ENCODE results near the gene MIER2.
"Not testable (repeated sequence)": the region's sequence is repeated elsewhere in the genome, so short reads cannot be mapped to it uniquely, and the experiment has no call there.

The MIER2 gene

GRCh38 chr19:271856-272255 is 72.7 kb downstream of the MIER2 start:
- H3K27ac ChIP-seq = no peak overlapping the region
- DNase-seq (ENCODE audit: low read depth, low spot score) = no peak

DNA sequence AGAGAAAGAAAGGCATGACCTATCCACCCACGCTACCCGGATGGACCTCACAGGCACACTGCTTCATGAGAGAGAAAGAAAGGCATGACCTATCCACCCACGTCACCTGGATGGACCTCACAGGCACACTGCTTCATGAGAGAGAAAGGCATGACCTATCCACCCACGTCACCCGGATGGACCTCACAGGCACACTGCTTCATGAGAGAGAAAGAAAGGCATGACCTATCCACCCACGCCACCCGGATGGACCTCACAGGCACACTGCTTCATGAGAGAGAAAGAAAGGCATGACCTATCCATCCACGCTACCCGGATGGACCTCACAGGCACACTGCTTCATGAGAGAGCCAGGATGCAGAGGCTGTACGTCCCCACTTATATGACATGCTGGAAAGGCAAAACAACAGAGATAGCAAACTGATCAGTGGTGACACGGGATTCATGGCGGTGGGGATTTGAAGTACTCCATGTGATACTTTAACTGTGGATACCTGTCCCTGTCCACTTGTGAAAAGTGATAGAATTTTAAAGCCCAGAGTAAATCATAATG is 73.8 kb downstream of the MIER2 start:
- not testable (repeated sequence) for H3K27ac ChIP-seq; DNase-seq (ENCODE audit: low read depth, low spot score)

DNA sequence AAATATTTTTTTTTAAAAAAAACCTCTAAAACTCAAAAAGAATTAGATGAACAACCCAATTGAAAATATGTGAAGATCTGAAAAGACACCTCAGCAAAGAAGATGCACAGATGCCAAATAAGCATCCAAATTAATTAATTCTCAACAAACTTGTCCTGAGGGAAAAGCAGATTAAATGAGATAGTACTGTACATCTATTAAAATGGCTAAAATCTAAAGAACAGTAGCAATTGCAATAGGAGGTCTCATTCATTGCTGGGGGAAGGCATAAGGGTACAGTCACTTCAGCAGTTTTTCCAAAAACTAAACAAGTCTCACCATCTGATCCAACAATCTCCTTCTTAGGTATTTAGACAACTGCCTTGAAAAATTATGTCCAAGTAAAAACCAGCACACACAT is 75.4 kb downstream of the MIER2 start:
- H3K27ac ChIP-seq = no peak overlapping the region
- DNase-seq (ENCODE audit: low read depth, low spot score) = no peak

- no peak for DNase-seq (ENCODE audit: low read depth, low spot score)
Measured at GRCh38 chr19:262125-262524, 82.5 kb downstream of the MIER2 start.

DNA sequence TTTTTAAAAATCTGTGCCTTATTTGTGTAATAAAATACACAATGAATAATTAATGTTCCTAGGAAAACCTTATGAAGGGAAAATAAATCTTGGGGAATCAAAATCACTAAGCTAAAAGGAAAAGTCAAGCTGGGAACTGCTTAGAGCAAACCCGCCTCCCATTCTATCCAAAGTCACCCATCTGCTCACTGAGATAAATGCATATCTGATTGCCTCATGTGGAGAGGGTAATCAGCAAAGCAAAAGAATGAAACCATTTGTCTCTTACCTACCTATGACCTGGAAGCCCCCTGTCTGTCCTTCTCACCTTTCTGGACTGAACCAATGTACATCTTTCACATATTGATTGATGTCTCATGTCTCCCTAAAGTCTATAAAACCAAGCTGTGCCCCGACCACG is 87.8 kb downstream of the MIER2 start:
- not testable (repeated sequence) for DNase-seq (ENCODE audit: low read depth, low spot score)

More at GRCh38 chr19:262125-262524, 82.5 kb downstream of the MIER2 start:
- no peak overlapping the region for H3K27ac ChIP-seq

More for the DNA sequence above, 87.8 kb downstream of the MIER2 start:
- not testable (repeated sequence) for H3K27ac ChIP-seq

All from epithelial cell of prostate (primary cell).